G401 (cell line): ENCODE measurements around the gene ISL1. TPM values are rescaled to one million over a fixed set of nuclear protein-coding genes. Genes with fewer than 3 reads are reported as not detected.

Experiments used
- DNase-seq: peaks from one replicate; pipeline ENCODE4 v3.0.0-alpha.2; 2015; ENCODE audit warnings: low spot score
- in situ Hi-C: cut with HindIII; loops from 2 replicates; pipeline ENCODE4 v1.10.0; 2016; ENCODE audit warnings: low sequenced_read_pairs, mixed read lengths
- total RNA-seq: library from RNA; depleted of rRNA; stranded (reverse); fragments of >200 nt; shearing (Covaris generic); gene quantifications from 2 replicates; pipeline ENCODE4 v1.2.3, GENCODE V29; 2014

The ISL1 gene
- total RNA-seq, 1 experiment from 2014 or later = not detected

GRCh38 chr5:51416149-51416548 lies 32.9 kb downstream of the ISL1 start:
- in situ Hi-C loops = no loop called here
- DNase-seq = peak; percentile 4

- in situ Hi-C loops = no loop called here
- no peak for DNase-seq
Measured at GRCh38 chr5:51433052-51433710, 49.9 kb downstream of the ISL1 start.

GRCh38 chr5:51439232-51439631 lies 56.0 kb downstream of the ISL1 start:
- in situ Hi-C loops = no loop called here
- no peak for DNase-seq
